HEK293T (cell line): Measurements from ENCODE around the gene CDC25A.
"Not testable (repeated sequence)": the region's sequence is repeated elsewhere in the genome, so short reads cannot be mapped to it uniquely, and the experiment has no call there.

Experiments used
- FOXM1 ChIP-seq: fragments of 450-650 bp; IDR thresholded peaks from 2 replicates; pipeline ENCODE4 v1.6.1; 2017; ENCODE audit warnings: mild to moderate bottlenecking, borderline replicate concordance
- SP1 ChIP-seq: fragments of 450-650 bp; IDR thresholded peaks from 2 replicates; pipeline ENCODE4 v1.6.1; 2017

DNA sequence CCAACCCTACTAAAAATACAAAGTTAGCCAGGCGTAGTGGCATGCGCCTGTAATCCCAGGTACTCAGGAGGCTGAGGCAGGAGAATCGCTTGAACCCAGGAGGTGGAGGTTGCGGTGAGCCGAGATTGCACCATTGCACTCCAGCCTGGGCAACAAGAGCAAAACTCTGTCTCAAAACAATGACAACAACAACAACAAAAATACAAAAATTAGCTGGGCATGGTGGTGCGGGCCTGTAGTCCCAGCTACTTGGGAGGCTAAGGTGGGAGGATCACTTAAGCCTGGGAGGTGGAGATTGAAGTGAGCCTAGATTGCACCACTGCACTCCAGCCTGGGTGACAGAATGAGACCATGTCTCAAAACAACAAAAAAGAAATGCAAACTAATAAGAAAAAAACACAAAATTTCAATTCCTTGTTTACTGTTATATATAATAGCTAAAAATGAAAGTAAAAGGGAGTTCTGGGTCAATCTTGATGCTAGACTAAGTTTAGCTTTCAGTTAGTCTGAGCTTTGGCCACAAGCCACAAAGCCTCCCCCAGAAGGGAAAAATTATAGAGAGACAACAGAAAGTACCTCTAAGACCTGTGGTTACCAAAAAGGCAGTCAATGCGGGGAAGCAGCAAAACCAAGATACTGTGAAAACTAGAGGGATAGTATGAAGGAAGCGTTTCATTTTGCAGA, 76.0 kb downstream of the CDC25A start:
- not testable (repeated sequence) for TF ChIP-seq SP1, FOXM1
